ENCODE measurements around the gene LHX4. TPM values are rescaled to one million over a fixed set of nuclear protein-coding genes. Genes with fewer than 3 reads are reported as not detected.

The LHX4 gene
- total RNA-seq, 4 donors from 2014 or later = not detected

GRCh38 chr1:180274221-180274620 lies 44.2 kb downstream of the LHX4 start:
- TF ChIP-seq POLR2A (IDR thresholded peaks at IDR 0.05) = no peak
- TF ChIP-seq CTCF (IDR thresholded peaks at IDR 0.05) = no peak
- TF ChIP-seq EP300 (IDR thresholded peaks at IDR 0.05) = no peak
- Histone ChIP-seq H3K4me3 (no peak overlapping the region), H3K36me3 (peaks cover 0 to 49% (median 0%) of the 10 kb centered on the region in 3 donors), H3K9me3 (no peaks in the 10 kb centered on the region), H3K27ac (no peak overlapping the region), H3K4me1 (peaks cover 0 to 20% (median 0%) of the 10 kb centered on the region in 4 donors), H3K27me3 (no peaks in the 10 kb centered on the region)
- no peak for DNase-seq (ENCODE audit: low spot score in 2 of 2)
- 93 to 97% methylated on average over 11 of the region's 11 CpGs for WGBS, 2 donors

- no peak overlapping the region for H3K27ac ChIP-seq
- H3K36me3 ChIP-seq = peaks cover 0 to 59% (median 0%) of the 10 kb centered on the region in 3 donors
- H3K4me1 ChIP-seq = peaks cover 0 to 20% (median 0%) of the 10 kb centered on the region in 4 donors
- H3K27me3 ChIP-seq = no peaks in the 10 kb centered on the region
- H3K4me3 ChIP-seq = no peak overlapping the region
- no peaks in the 10 kb centered on the region for H3K9me3 ChIP-seq
- no peak for DNase-seq (ENCODE audit: low spot score in 2 of 2)
- WGBS, 2 donors = 60 to 80% methylated on average over 1 to 5 of the region's 5 CpGs
- no peak for TF ChIP-seq EP300 (IDR thresholded peaks at IDR 0.05)
- TF ChIP-seq CTCF (IDR thresholded peaks at IDR 0.05) = no peak
- no peak for TF ChIP-seq POLR2A (IDR thresholded peaks at IDR 0.05)
These were observed 45.7 kb downstream of the LHX4 start for GRCh38 chr1:180275726-180276125.

- no peak for DNase-seq (ENCODE audit: low spot score in 2 of 2)
- peaks cover 0 to 20% (median 0%) of the 10 kb centered on the region in 4 donors for H3K4me1 ChIP-seq
- H3K4me3 ChIP-seq = no peak overlapping the region
- WGBS, 2 donors = 84 to 88% methylated on average over 5 of the region's 5 CpGs
- H3K9me3 ChIP-seq = no peaks in the 10 kb centered on the region
- no peak for TF ChIP-seq CTCF (IDR thresholded peaks at IDR 0.05)
- TF ChIP-seq EP300 (IDR thresholded peaks at IDR 0.05) = no peak
- TF ChIP-seq POLR2A (IDR thresholded peaks at IDR 0.05) = no peak
- H3K36me3 ChIP-seq = peaks cover 0 to 57% (median 0%) of the 10 kb centered on the region in 3 donors
- no peaks in the 10 kb centered on the region for H3K27me3 ChIP-seq
- H3K27ac ChIP-seq = no peak overlapping the region
These were observed 47.6 kb downstream of the LHX4 start for GRCh38 chr1:180277476-180278193.

- no peaks in the 10 kb centered on the region for H3K9me3 ChIP-seq
- WGBS, 2 donors = 74 to 86% methylated on average over 2 of the region's 2 CpGs
- peaks cover 0 to 56% (median 0%) of the 10 kb centered on the region in 3 donors for H3K36me3 ChIP-seq
- H3K27me3 ChIP-seq = no peaks in the 10 kb centered on the region
- H3K27ac ChIP-seq = peak overlapping the region in 1 of 4 donors; percentile 21
- peaks cover 0 to 20% (median 0%) of the 10 kb centered on the region in 4 donors for H3K4me1 ChIP-seq
- no peak overlapping the region for H3K4me3 ChIP-seq
- TF ChIP-seq POLR2A (IDR thresholded peaks at IDR 0.05) (no peak), EP300 (IDR thresholded peaks at IDR 0.05) (no peak), CTCF (IDR thresholded peaks at IDR 0.05) (no peak)
- no peak for DNase-seq (ENCODE audit: low spot score in 2 of 2)
These were observed 48.1 kb downstream of the LHX4 start for GRCh38 chr1:180278194-180278515.

GRCh38 chr1:180278596-180279395 lies 48.7 kb downstream of the LHX4 start:
- no peak for TF ChIP-seq POLR2A (IDR thresholded peaks at IDR 0.05)
- peak in 1 of 2 donors; percentile 38 for TF ChIP-seq EP300 (IDR thresholded peaks at IDR 0.05)
- H3K36me3 ChIP-seq = peaks cover 0 to 51% (median 0%) of the 10 kb centered on the region in 3 donors
- H3K27me3 ChIP-seq = no peaks in the 10 kb centered on the region
- no peak overlapping the region for H3K4me3 ChIP-seq
- H3K4me1 ChIP-seq = peaks cover 0 to 20% (median 0%) of the 10 kb centered on the region in 4 donors
- WGBS, 2 donors = 79% methylated on average over 9 of the region's 9 CpGs
- H3K9me3 ChIP-seq = no peaks in the 10 kb centered on the region
- DNase-seq (ENCODE audit: low spot score in 2 of 2) = no peak
- H3K27ac ChIP-seq = peak overlapping the region in 1 of 4 donors; percentile 21

Measured in tibial nerve (tissue), 4 donors.